SJCRH30 (cell line): ENCODE measurements around the gene ANKK1. TPM values are rescaled to one million over a fixed set of nuclear protein-coding genes. Genes with fewer than 3 reads are reported as not detected.

Source experiments
- DNase-seq, 2 experiments: peaks; one replicate each; pipeline ENCODE4 v3.0.0-alpha.2; 2015 to 2020
- H3K27ac ChIP-seq: fragments of 250-450 bp; sonication (Bioruptor Pico); 2 replicates; pipeline ENCODE4 v1.5.1; 2020; ENCODE audit warnings: mild to moderate bottlenecking, moderate library complexity
- H3K27me3 ChIP-seq: fragments of 250-450 bp; sonication (Bioruptor Pico); 2 replicates; pipeline ENCODE4 v1.5.1; 2020; ENCODE audit warnings: mild to moderate bottlenecking, moderate library complexity
- H3K36me3 ChIP-seq: fragments of 250-450 bp; sonication (Bioruptor Pico); 2 replicates; pipeline ENCODE4 v1.5.1; 2020; ENCODE audit warnings: mild to moderate bottlenecking, moderate library complexity
- H3K4me1 ChIP-seq: fragments of 250-450 bp; sonication (Bioruptor Pico); 2 replicates; pipeline ENCODE4 v1.5.1; 2020; ENCODE audit warnings: mild to moderate bottlenecking, moderate library complexity
- H3K4me3 ChIP-seq: fragments of 250-450 bp; sonication (Bioruptor Pico); 2 replicates; pipeline ENCODE4 v1.5.1; 2020; ENCODE audit warnings: mild to moderate bottlenecking, moderate library complexity
- H3K9me3 ChIP-seq: fragments of 250-450 bp; sonication (Bioruptor Pico); replicated peaks from 2 replicates; pipeline ENCODE4 v1.5.1; 2020; ENCODE audit warnings: mild to moderate bottlenecking, moderate library complexity
- total RNA-seq: library from RNA; depleted of rRNA; stranded (reverse); fragments of >200 nt; shearing (Covaris generic); gene quantifications from 2 replicates; pipeline ENCODE4 v1.2.3, GENCODE V29; 2014; rRNA removed

The ANKK1 gene
- total RNA-seq, result not detected in 2 replicates

- Histone ChIP-seq H3K27me3 (no peaks in the 10 kb centered on the region), H3K36me3 (no peaks in the 10 kb centered on the region), H3K4me3 (no peak within 1 kb of the TSS), H3K27ac (no peak within 1 kb of the TSS), H3K9me3 (no peaks in the 10 kb centered on the region), H3K4me1 (peaks cover 26% of the 10 kb centered on the region)
- no peak for DNase-seq
These were observed at the start of gene ANKK1 for GRCh38 chr11:113387605-113388211. TSS of gene ANKK1 (plus strand) at chr11:113387779. CDS start at chr11:113387885, 106 bp downstream.

GRCh38 chr11:113338730-113339129, 48.8 kb upstream of the ANKK1 start:
- Histone ChIP-seq H3K27me3 (no peaks in the 10 kb centered on the region), H3K36me3 (no peaks in the 10 kb centered on the region)

GRCh38 chr11:113339929-113340589, 47.5 kb upstream of the ANKK1 start:
- Histone ChIP-seq H3K27me3 (no peaks in the 10 kb centered on the region), H3K4me1 (no peaks in the 10 kb centered on the region), H3K4me3 (no peak overlapping the region), H3K27ac (no peak overlapping the region), H3K9me3 (no peaks in the 10 kb centered on the region), H3K36me3 (no peaks in the 10 kb centered on the region)
- DNase-seq, result peak; percentile 10 to 44

More at GRCh38 chr11:113338730-113339129, 48.8 kb upstream of the ANKK1 start:
- Histone ChIP-seq H3K9me3 (no peaks in the 10 kb centered on the region), H3K4me3 (no peak overlapping the region), H3K4me1 (no peaks in the 10 kb centered on the region), H3K27ac (no peak overlapping the region)
- DNase-seq, result no peak

- no peak for DNase-seq
- H3K36me3 ChIP-seq, result no peaks in the 10 kb centered on the region
- H3K9me3 ChIP-seq, result no peaks in the 10 kb centered on the region
- no peak overlapping the region for H3K27ac ChIP-seq
- H3K4me1 ChIP-seq, result peaks cover 2% of the 10 kb centered on the region; the same call in 1 of the 2 replicates
- no peak overlapping the region for H3K4me3 ChIP-seq
- H3K27me3 ChIP-seq, result no peaks in the 10 kb centered on the region
These were observed 46.0 kb upstream of the ANKK1 start for GRCh38 chr11:113341388-113342165.

- peaks cover 2% of the 10 kb centered on the region; the same call in 1 of the 2 replicates for H3K4me1 ChIP-seq
- no peaks in the 10 kb centered on the region for H3K9me3 ChIP-seq
- H3K4me3 ChIP-seq, result no peak overlapping the region
- H3K27me3 ChIP-seq, result no peaks in the 10 kb centered on the region
- H3K36me3 ChIP-seq, result no peaks in the 10 kb centered on the region
- H3K27ac ChIP-seq, result no peak overlapping the region
- DNase-seq, result peak; percentile 36 to 60
These were observed 41.6 kb upstream of the ANKK1 start for GRCh38 chr11:113345978-113346377.

GRCh38 chr11:113349528-113349927, 38.1 kb upstream of the ANKK1 start:
- H3K36me3 ChIP-seq, result no peaks in the 10 kb centered on the region
- H3K9me3 ChIP-seq, result no peaks in the 10 kb centered on the region
- H3K4me3 ChIP-seq, result no peak overlapping the region
- H3K27me3 ChIP-seq, result no peaks in the 10 kb centered on the region
- no peak overlapping the region for H3K27ac ChIP-seq
- H3K4me1 ChIP-seq, result peaks cover 2% of the 10 kb centered on the region; the same call in 1 of the 2 replicates
- no peak for DNase-seq

GRCh38 chr11:113350336-113351067, 37.1 kb upstream of the ANKK1 start:
- no peak overlapping the region for H3K27ac ChIP-seq

GRCh38 chr11:113351068-113351450, 36.5 kb upstream of the ANKK1 start:
- no peaks in the 10 kb centered on the region for H3K36me3 ChIP-seq
- H3K4me1 ChIP-seq, result no peaks in the 10 kb centered on the region
- no peaks in the 10 kb centered on the region for H3K27me3 ChIP-seq
- no peak for DNase-seq
- no peak overlapping the region for H3K4me3 ChIP-seq
- H3K9me3 ChIP-seq, result no peaks in the 10 kb centered on the region
- no peak overlapping the region for H3K27ac ChIP-seq

More at GRCh38 chr11:113350336-113351067, 37.1 kb upstream of the ANKK1 start:
- Histone ChIP-seq H3K4me1 (peaks cover 2% of the 10 kb centered on the region; the same call in 1 of the 2 replicates), H3K4me3 (no peak overlapping the region), H3K27me3 (no peaks in the 10 kb centered on the region), H3K36me3 (no peaks in the 10 kb centered on the region), H3K9me3 (no peaks in the 10 kb centered on the region)
- no peak for DNase-seq

GRCh38 chr11:113351480-113351879, 36.1 kb upstream of the ANKK1 start:
- Histone ChIP-seq H3K36me3 (no peaks in the 10 kb centered on the region), H3K27ac (no peak overlapping the region), H3K4me1 (no peaks in the 10 kb centered on the region), H3K9me3 (no peaks in the 10 kb centered on the region), H3K27me3 (no peaks in the 10 kb centered on the region), H3K4me3 (no peak overlapping the region)
- no peak for DNase-seq

- Histone ChIP-seq H3K27ac (no peak overlapping the region), H3K9me3 (no peaks in the 10 kb centered on the region), H3K27me3 (no peaks in the 10 kb centered on the region), H3K36me3 (no peaks in the 10 kb centered on the region), H3K4me3 (no peak overlapping the region), H3K4me1 (no peaks in the 10 kb centered on the region)
- DNase-seq, result no peak
These were observed 31.4 kb upstream of the ANKK1 start for GRCh38 chr11:113356203-113356602.

- Histone ChIP-seq H3K27me3 (no peaks in the 10 kb centered on the region), H3K4me1 (no peaks in the 10 kb centered on the region), H3K36me3 (no peaks in the 10 kb centered on the region), H3K27ac (no peak overlapping the region), H3K4me3 (no peak overlapping the region), H3K9me3 (no peaks in the 10 kb centered on the region)
- DNase-seq, result no peak
These were observed 24.2 kb upstream of the ANKK1 start for GRCh38 chr11:113363406-113363805.

- H3K9me3 ChIP-seq, result no peaks in the 10 kb centered on the region
- H3K36me3 ChIP-seq, result no peaks in the 10 kb centered on the region
- no peaks in the 10 kb centered on the region for H3K27me3 ChIP-seq
- H3K4me3 ChIP-seq, result no peak overlapping the region
- H3K4me1 ChIP-seq, result no peaks in the 10 kb centered on the region
- DNase-seq, result no peak
- H3K27ac ChIP-seq, result no peak overlapping the region
These were observed 23.5 kb upstream of the ANKK1 start for GRCh38 chr11:113363996-113364641.

- no peaks in the 10 kb centered on the region for H3K36me3 ChIP-seq
- DNase-seq, result no peak
- H3K4me3 ChIP-seq, result no peak overlapping the region
- H3K4me1 ChIP-seq, result no peaks in the 10 kb centered on the region
- no peak overlapping the region for H3K27ac ChIP-seq
- no peaks in the 10 kb centered on the region for H3K9me3 ChIP-seq
- no peaks in the 10 kb centered on the region for H3K27me3 ChIP-seq
These were observed 21.7 kb upstream of the ANKK1 start for GRCh38 chr11:113365895-113366294.

GRCh38 chr11:113369411-113369810, 18.2 kb upstream of the ANKK1 start:
- H3K9me3 ChIP-seq, result no peaks in the 10 kb centered on the region
- no peak overlapping the region for H3K4me3 ChIP-seq
- DNase-seq, result no peak
- H3K27me3 ChIP-seq, result no peaks in the 10 kb centered on the region
- H3K36me3 ChIP-seq, result no peaks in the 10 kb centered on the region
- H3K4me1 ChIP-seq, result no peaks in the 10 kb centered on the region
- no peak overlapping the region for H3K27ac ChIP-seq
